ENCODE data around the gene ALDH1A2.

- no peak for TF ChIP-seq CTCF (IDR thresholded peaks at IDR 0.05)
- no peak for TF ChIP-seq EP300 (IDR thresholded peaks at IDR 0.05)
- TF ChIP-seq POLR2A (IDR thresholded peaks at IDR 0.05) = no peak
Measured at GRCh38 chr15:58036579-58036978, 28.9 kb downstream of the ALDH1A2 start.
